Natural killer cell (primary cell): ENCODE data around the gene ZNF519. TPM values are rescaled to one million over a fixed set of nuclear protein-coding genes. Genes with fewer than 3 reads are reported as not detected.

ENCODE experiments used
- ATAC-seq, 3 donors: fragments of 150-1000 bp in 2 of 3; fragments of 200-7000 bp in 1 of 3; cut with Tn5 transposase; 1 replicate in 1 of 3; 2 replicates in 2 of 3; pipeline ENCODE4 v1.10.0; 2021; ENCODE audit warnings: mild to moderate bottlenecking in 2 of 3, moderate library complexity in 2 of 3
- DNase-seq, 2 donors: peaks; one replicate each; pipeline versions ENCODE4 v3.0.0 to v3.0.0-alpha.2; 2013 to 2021; ENCODE audit warnings: mixed read lengths in 1 of 2
- H3K27ac ChIP-seq: one replicate; pipeline ENCODE4 v1.5.1; 2013; ENCODE audit warnings: mild to moderate bottlenecking, low read length
- H3K27me3 ChIP-seq: one replicate; pipeline ENCODE4 v1.6.1; 2013; ENCODE audit warnings: low read length; ENCODE audit not compliant: control insufficient read depth, insufficient read depth
- H3K36me3 ChIP-seq: one replicate; pipeline ENCODE4 v1.6.1; 2013; ENCODE audit warnings: low read length; ENCODE audit not compliant: control insufficient read depth, insufficient read depth
- H3K4me1 ChIP-seq: one replicate; pipeline ENCODE4 v1.6.1; 2013; ENCODE audit warnings: low read length; ENCODE audit not compliant: control insufficient read depth, insufficient read depth
- H3K4me3 ChIP-seq: one replicate; pipeline ENCODE4 v1.5.1; 2013; ENCODE audit warnings: low read length
- H3K9me3 ChIP-seq: one replicate; pipeline ENCODE4 v1.6.1; 2013; ENCODE audit warnings: low read length; ENCODE audit not compliant: control insufficient read depth, insufficient read depth
- H3K27ac Mint-ChIP-seq, 2 donors: one replicate each; pipeline ENCODE4 v1.8.0; 2022; ENCODE audit warnings: mild to moderate bottlenecking in 2 of 2, mixed read lengths in 2 of 2, moderate library complexity in 1 of 2
- H3K27me3 Mint-ChIP-seq, 2 donors: one replicate each; pipeline ENCODE4 v1.8.0; 2022; ENCODE audit warnings: low read depth in 2 of 2, mixed read lengths in 2 of 2
- H3K36me3 Mint-ChIP-seq: one replicate; pipeline ENCODE4 v1.8.0; 2022; ENCODE audit warnings: mixed read lengths
- H3K4me1 Mint-ChIP-seq, 2 donors: one replicate each; pipeline ENCODE4 v1.8.0; 2022; ENCODE audit warnings: mixed read lengths in 2 of 2
- H3K4me3 Mint-ChIP-seq: one replicate; pipeline ENCODE4 v1.8.0; 2022; ENCODE audit warnings: mild to moderate bottlenecking, moderate library complexity, mixed read lengths
- H3K9me3 Mint-ChIP-seq, 2 donors: one replicate each; pipeline ENCODE4 v1.8.0; 2022; ENCODE audit warnings: mixed read lengths in 2 of 2
- WGBS: methylation state at CpG from one replicate; pipeline ENCODE4 v1.1.7; 2013; ENCODE audit warnings: missing lambda C conversion rate; ENCODE audit not compliant: insufficient coverage; 5-methylcytosine and 5-hydroxymethylcytosine counted together
- intact Hi-C: fragments of 100-400 bp; cut with micrococcal nuclease; formaldehyde crosslinking; loops from one replicate; pipeline ENCODE4 v1.14.2; 2022
- total RNA-seq, 4 donors: library from RNA; stranded (reverse); fragments of 120-200 nt in 1 of 4; gene quantifications; one replicate each; pipeline versions ENCODE4 v1.2.3 to v1.2.4, GENCODE V29; 2013 to 2022
- TF ChIP-seq, protein P1 (sequence below): fragments of 200-600 bp; IDR thresholded peaks from one replicate; pipeline ENCODE4 v1.8.0; 2022; ENCODE audit warnings: antibody characterized with exemption

The ZNF519 gene
- total RNA-seq, 3 donors from 2014 or later (not counting 1 experiment from before 2014, with no cell fraction given): 7.7 to 11.4 (median 9.8) TPM

DNA sequence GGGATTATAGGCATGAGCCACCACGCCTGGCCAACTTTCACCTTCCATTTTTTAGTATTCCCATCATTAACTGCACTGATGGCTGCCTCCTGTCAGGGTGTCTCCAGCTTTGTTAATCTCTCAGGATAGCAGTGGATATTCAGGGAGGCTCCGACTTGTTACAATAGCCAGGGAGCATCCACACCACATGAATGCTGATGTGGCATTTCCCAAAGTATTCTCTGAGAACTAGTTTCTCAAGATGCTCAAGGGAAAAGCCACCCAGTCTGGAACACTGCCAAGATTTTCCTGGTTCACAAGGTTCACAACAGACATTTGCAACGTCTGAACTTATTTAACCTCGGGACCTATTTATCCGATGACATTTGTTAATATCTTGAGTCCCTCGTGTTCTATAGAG lies 33.8 kb downstream of the ZNF519 start:
- ATAC-seq (no peak), DNase-seq (no peak)
- Mint-ChIP-seq H3K36me3 (no peaks in the 10 kb centered on the region), H3K4me1 (no peaks in the 10 kb centered on the region), H3K27ac (no peak overlapping the region), H3K27me3 (no peaks in the 10 kb centered on the region), H3K9me3 (peaks cover 0 to 4% of the 10 kb centered on the region in 2 donors), H3K4me3 (no peak overlapping the region)
- Histone ChIP-seq H3K4me3 (no peak overlapping the region), H3K4me1 (no peaks in the 10 kb centered on the region), H3K9me3 (no peaks in the 10 kb centered on the region), H3K27me3 (no peaks in the 10 kb centered on the region), H3K27ac (no peak overlapping the region), H3K36me3 (no peaks in the 10 kb centered on the region)
- 96% methylated on average over 6 of the region's 6 CpGs for WGBS
- intact Hi-C loops: no loop called here
- TF ChIP-seq, protein P1, sequence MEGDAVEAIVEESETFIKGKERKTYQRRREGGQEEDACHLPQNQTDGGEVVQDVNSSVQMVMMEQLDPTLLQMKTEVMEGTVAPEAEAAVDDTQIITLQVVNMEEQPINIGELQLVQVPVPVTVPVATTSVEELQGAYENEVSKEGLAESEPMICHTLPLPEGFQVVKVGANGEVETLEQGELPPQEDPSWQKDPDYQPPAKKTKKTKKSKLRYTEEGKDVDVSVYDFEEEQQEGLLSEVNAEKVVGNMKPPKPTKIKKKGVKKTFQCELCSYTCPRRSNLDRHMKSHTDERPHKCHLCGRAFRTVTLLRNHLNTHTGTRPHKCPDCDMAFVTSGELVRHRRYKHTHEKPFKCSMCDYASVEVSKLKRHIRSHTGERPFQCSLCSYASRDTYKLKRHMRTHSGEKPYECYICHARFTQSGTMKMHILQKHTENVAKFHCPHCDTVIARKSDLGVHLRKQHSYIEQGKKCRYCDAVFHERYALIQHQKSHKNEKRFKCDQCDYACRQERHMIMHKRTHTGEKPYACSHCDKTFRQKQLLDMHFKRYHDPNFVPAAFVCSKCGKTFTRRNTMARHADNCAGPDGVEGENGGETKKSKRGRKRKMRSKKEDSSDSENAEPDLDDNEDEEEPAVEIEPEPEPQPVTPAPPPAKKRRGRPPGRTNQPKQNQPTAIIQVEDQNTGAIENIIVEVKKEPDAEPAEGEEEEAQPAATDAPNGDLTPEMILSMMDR: no peak

DNA sequence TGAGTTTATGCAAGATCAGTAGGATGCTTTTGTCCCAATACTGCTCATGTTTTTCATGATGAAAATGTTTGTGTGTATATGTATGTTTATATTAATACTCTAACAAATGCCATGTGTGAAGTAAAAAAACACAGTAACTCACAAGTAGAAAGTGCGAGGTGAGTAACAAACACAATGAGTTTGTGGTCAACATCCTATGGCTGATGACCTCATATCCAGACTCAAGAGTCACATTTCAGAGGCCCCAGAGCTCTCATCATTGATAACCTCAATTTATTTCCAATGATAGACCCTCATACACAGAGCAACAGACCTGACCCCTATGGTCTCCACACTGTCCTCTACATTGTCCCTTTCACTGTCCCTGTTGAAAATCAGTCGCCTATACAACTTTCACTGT lies 34.5 kb downstream of the ZNF519 start:
- Mint-ChIP-seq H3K27me3 (no peaks in the 10 kb centered on the region), H3K9me3 (no peaks in the 10 kb centered on the region), H3K36me3 (no peaks in the 10 kb centered on the region), H3K4me3 (no peak overlapping the region), H3K27ac (no peak overlapping the region), H3K4me1 (no peaks in the 10 kb centered on the region)
- Histone ChIP-seq H3K27ac (no peak overlapping the region), H3K27me3 (no peaks in the 10 kb centered on the region), H3K4me1 (no peaks in the 10 kb centered on the region), H3K36me3 (no peaks in the 10 kb centered on the region), H3K4me3 (no peak overlapping the region), H3K9me3 (no peaks in the 10 kb centered on the region)
- DNase-seq (no peak), ATAC-seq (no peak)
- WGBS: 84% methylated on average over 2 of the region's 2 CpGs
- TF ChIP-seq, protein P1: no peak
- intact Hi-C loops: no loop called here

DNA sequence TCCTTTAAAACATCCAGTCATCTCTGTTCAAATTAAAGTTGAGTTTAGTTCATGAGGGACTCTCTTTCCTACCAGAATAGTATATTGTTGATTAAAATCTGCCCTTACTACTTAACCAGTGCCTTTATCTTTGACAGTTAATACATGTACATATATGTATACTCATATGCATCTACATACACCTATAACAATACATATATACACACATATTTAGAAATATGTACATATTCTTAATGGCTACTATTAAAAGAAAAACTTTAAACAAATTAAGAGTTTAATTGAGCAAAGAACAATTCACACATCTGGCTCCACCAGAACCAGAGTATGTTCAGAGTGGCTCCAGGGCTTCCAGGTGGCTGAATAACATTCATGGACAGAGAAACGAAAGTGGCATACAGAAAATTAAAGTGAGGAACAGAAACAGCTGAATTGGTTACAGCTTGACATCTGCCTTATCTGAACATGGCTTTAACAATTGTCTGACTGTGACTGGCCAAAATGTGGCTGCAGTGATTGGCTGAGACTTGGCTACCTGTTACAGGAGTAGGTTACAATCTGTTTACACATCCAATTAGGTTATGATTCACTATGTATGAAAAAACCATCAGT lies 38.8 kb downstream of the ZNF519 start:
- Mint-ChIP-seq H3K9me3 (no peaks in the 10 kb centered on the region), H3K27me3 (no peaks in the 10 kb centered on the region), H3K4me1 (no peaks in the 10 kb centered on the region), H3K4me3 (no peak overlapping the region), H3K36me3 (no peaks in the 10 kb centered on the region), H3K27ac (no peak overlapping the region)
- TF ChIP-seq, protein P1: no peak
- Histone ChIP-seq H3K36me3 (no peaks in the 10 kb centered on the region), H3K27me3 (no peaks in the 10 kb centered on the region), H3K27ac (no peak overlapping the region), H3K4me3 (no peak overlapping the region), H3K4me1 (no peaks in the 10 kb centered on the region), H3K9me3 (no peaks in the 10 kb centered on the region)
- 82% methylated on average over 1 of the region's 1 CpG for WGBS
- intact Hi-C loops: no loop called here
- DNase-seq: no peak
- ATAC-seq: no peak

DNA sequence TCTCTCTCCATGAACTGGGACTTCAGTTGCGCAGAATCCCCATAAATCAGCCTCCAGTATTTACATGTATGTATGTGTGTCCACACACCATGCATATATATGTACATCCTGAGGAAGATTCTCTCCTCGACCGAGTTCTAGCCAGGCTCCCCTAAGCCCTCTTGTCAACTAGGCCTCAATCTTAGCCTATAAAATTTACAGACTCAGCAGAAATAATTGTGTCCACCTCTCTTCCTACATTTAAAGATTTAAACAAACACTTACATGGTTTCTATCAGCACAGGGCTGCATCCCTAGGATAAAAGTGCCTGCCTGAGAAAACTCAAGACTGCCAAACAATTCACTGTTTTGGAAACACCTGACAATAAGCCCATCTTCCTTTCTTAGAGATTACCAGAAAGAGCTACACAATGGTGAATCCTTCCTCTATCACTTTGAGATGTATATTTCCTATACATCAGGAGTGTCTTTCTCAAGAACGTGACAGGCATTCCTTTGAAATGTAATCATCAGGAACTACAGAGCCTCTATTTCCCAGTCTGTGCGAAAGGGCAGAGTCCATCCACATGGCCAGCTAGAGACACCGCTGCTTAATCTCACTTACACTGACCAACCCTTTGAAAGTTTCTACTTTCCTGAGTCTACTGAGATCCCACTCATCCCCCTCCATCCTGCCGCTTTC lies 39.5 kb downstream of the ZNF519 start:
- no peaks in the 10 kb centered on the region for H3K36me3 Mint-ChIP-seq
- no peak overlapping the region for H3K27ac Mint-ChIP-seq
- no peaks in the 10 kb centered on the region for H3K9me3 Mint-ChIP-seq
- Histone ChIP-seq H3K4me1 (no peaks in the 10 kb centered on the region), H3K27ac (no peak overlapping the region), H3K4me3 (no peak overlapping the region), H3K36me3 (no peaks in the 10 kb centered on the region), H3K27me3 (no peaks in the 10 kb centered on the region), H3K9me3 (no peaks in the 10 kb centered on the region)
- DNase-seq (no peak), ATAC-seq (no peak)
- H3K27me3 Mint-ChIP-seq: no peaks in the 10 kb centered on the region
- WGBS: 97% methylated on average over 6 of the region's 7 CpGs
- no peaks in the 10 kb centered on the region for H3K4me1 Mint-ChIP-seq
- intact Hi-C loops: no loop called here
- H3K4me3 Mint-ChIP-seq: no peak overlapping the region
- TF ChIP-seq, protein P1: no peak
